H9 (cell line): Measurements from ENCODE around the gene ENPP7. TPM values are rescaled to one million over a fixed set of nuclear protein-coding genes. Genes with fewer than 3 reads are reported as not detected.

Experiments
- DNase-seq: peaks from one replicate; pipeline ENCODE4 v3.0.0-alpha.2; 2017
- H2AFZ ChIP-seq: one replicate; pipeline ENCODE4 v1.6.1; 2013; ENCODE audit warnings: mild to moderate bottlenecking, low read length, control low read depth, moderate library complexity
- H2AK5ac ChIP-seq: 2 replicates; pipeline ENCODE4 v1.6.1; 2013; ENCODE audit warnings: low read length, control low read depth, mixed read lengths; ENCODE audit not compliant: insufficient read length
- H2BK120ac ChIP-seq: one replicate; pipeline ENCODE4 v1.6.1; 2013; ENCODE audit warnings: low read depth, mild to moderate bottlenecking, low read length, control low read depth, inconsistent platforms; ENCODE audit not compliant: poor library complexity, severe bottlenecking
- H2BK12ac ChIP-seq: 2 replicates; pipeline ENCODE4 v1.6.1; 2013; ENCODE audit warnings: low read length, control low read depth, mixed read lengths, low read depth; ENCODE audit not compliant: insufficient read length
- H2BK15ac ChIP-seq: 2 replicates; pipeline ENCODE4 v1.6.1; 2013; ENCODE audit warnings: low read depth, low read length, control low read depth
- H2BK20ac ChIP-seq: one replicate; pipeline ENCODE4 v1.6.1; 2013; ENCODE audit warnings: low read depth, mild to moderate bottlenecking, low read length, control low read depth, inconsistent platforms; ENCODE audit not compliant: poor library complexity, severe bottlenecking
- H2BK5ac ChIP-seq: 2 replicates; pipeline ENCODE4 v1.6.1; 2013; ENCODE audit warnings: low read length, control low read depth, mixed read lengths; ENCODE audit not compliant: insufficient read length
- H3K14ac ChIP-seq: 2 replicates; pipeline ENCODE4 v1.6.1; 2013; ENCODE audit warnings: low read length, control low read depth; ENCODE audit not compliant: insufficient read depth
- H3K18ac ChIP-seq: 2 replicates; pipeline ENCODE4 v1.6.1; 2013; ENCODE audit warnings: low read depth, mild to moderate bottlenecking, mixed read lengths, low read length, control low read depth; ENCODE audit not compliant: insufficient read length
- H3K23ac ChIP-seq: 2 replicates; pipeline ENCODE4 v1.6.1; 2013; ENCODE audit warnings: low read length, control low read depth, mixed read lengths, low read depth; ENCODE audit not compliant: insufficient read length
- H3K23me2 ChIP-seq: 2 replicates; pipeline ENCODE4 v1.6.1; 2013; ENCODE audit warnings: low read depth, mild to moderate bottlenecking, mixed read lengths, low read length, control low read depth; ENCODE audit not compliant: insufficient read length, poor library complexity, severe bottlenecking
- H3K27ac ChIP-seq: 2 replicates; pipeline ENCODE4 v1.5.1; 2013; ENCODE audit warnings: low read length, control low read depth, mixed read lengths, low read depth; ENCODE audit not compliant: insufficient read length
- H3K27me3 ChIP-seq: 2 replicates; pipeline ENCODE4 v1.6.1; 2013; ENCODE audit warnings: low read length, control low read depth, inconsistent platforms; ENCODE audit not compliant: insufficient read depth
- H3K4ac ChIP-seq: 2 replicates; pipeline ENCODE4 v1.6.1; 2013; ENCODE audit warnings: low read depth, mild to moderate bottlenecking, control low read depth, inconsistent platforms, low read length, moderate library complexity
- H3K4me1 ChIP-seq: 2 replicates; pipeline ENCODE4 v1.6.1; 2013; ENCODE audit warnings: low read length, control low read depth, inconsistent platforms; ENCODE audit not compliant: insufficient read depth
- H3K4me2 ChIP-seq: 2 replicates; pipeline ENCODE4 v1.6.1; 2013; ENCODE audit warnings: low read length, control low read depth, mixed read lengths; ENCODE audit not compliant: insufficient read length, insufficient read depth
- H3K56ac ChIP-seq: 2 replicates; pipeline ENCODE4 v1.6.1; 2013; ENCODE audit warnings: low read depth, mild to moderate bottlenecking, mixed read lengths, low read length, control low read depth; ENCODE audit not compliant: insufficient read length
- H3K79me1 ChIP-seq: 2 replicates; pipeline ENCODE4 v1.6.1; 2013; ENCODE audit warnings: low read depth, mild to moderate bottlenecking, moderate library complexity, low read length, control low read depth, inconsistent platforms; ENCODE audit not compliant: insufficient read depth, poor library complexity, severe bottlenecking
- H3K79me2 ChIP-seq: 2 replicates; pipeline ENCODE4 v1.6.1; 2013; ENCODE audit warnings: low read length, control low read depth, inconsistent platforms; ENCODE audit not compliant: insufficient read depth
- H3K9ac ChIP-seq: 2 replicates; pipeline ENCODE4 v1.6.1; 2013; ENCODE audit warnings: low read length, control low read depth, mixed read lengths; ENCODE audit not compliant: insufficient read length; ENCODE audit errors: extremely low read depth
- H3K9me3 ChIP-seq: one replicate; pipeline ENCODE4 v1.6.1; 2013; ENCODE audit warnings: low read depth, low read length, inconsistent platforms; ENCODE audit not compliant: control insufficient read depth
- H3T11ph ChIP-seq: one replicate; pipeline ENCODE4 v1.6.1; 2013; ENCODE audit warnings: mild to moderate bottlenecking, low read length, control low read depth, inconsistent platforms
- H4K20me1 ChIP-seq: one replicate; pipeline ENCODE4 v1.6.1; 2013; ENCODE audit not compliant: control insufficient read depth, insufficient read length, insufficient read depth
- H4K5ac ChIP-seq: 2 replicates; pipeline ENCODE4 v1.6.1; 2013; ENCODE audit warnings: low read depth, mild to moderate bottlenecking, mixed read lengths, low read length, control low read depth; ENCODE audit not compliant: insufficient read length
- H4K8ac ChIP-seq: replicated peaks from 2 replicates; pipeline ENCODE4 v1.6.1; 2013; ENCODE audit warnings: low read length, control low read depth, mixed read lengths, low read depth; ENCODE audit not compliant: insufficient read length
- H4K91ac ChIP-seq: 2 replicates; pipeline ENCODE4 v1.6.1; 2013; ENCODE audit warnings: low read depth, mild to moderate bottlenecking, moderate library complexity, mixed read lengths, low read length, control low read depth; ENCODE audit not compliant: insufficient read length
- H3K27ac Mint-ChIP-seq, 3 experiments: 2 replicates in 2 of 3; 3 replicates in 1 of 3; pipeline ENCODE4 v1.8.0; 2020 to 2021; ENCODE audit warnings: mixed read lengths in 3 of 3, mild to moderate bottlenecking in 1 of 3, moderate library complexity in 1 of 3
- H3K27me3 Mint-ChIP-seq: 2 replicates; pipeline ENCODE4 v1.8.0; 2021; ENCODE audit warnings: low read depth, mild to moderate bottlenecking, moderate library complexity, mixed read lengths
- H3K36me3 Mint-ChIP-seq, 3 experiments: 2 replicates in 2 of 3; 3 replicates in 1 of 3; pipeline ENCODE4 v1.8.0; 2020 to 2021; ENCODE audit warnings: low read depth in 3 of 3, mixed read lengths in 3 of 3; ENCODE audit not compliant: insufficient read depth in 1 of 3
- H3K4me1 Mint-ChIP-seq, 2 experiments: 2 replicates each; pipeline ENCODE4 v1.8.0; 2020; ENCODE audit warnings: mixed read lengths in 2 of 2
- H3K4me3 Mint-ChIP-seq, 2 experiments: 2 replicates in 1 of 2; 3 replicates in 1 of 2; pipeline ENCODE4 v1.8.0; 2020 to 2021; ENCODE audit warnings: mild to moderate bottlenecking in 2 of 2, mixed read lengths in 2 of 2, moderate library complexity in 1 of 2
- H3K9me3 Mint-ChIP-seq, 2 experiments: 2 replicates in 1 of 2; 3 replicates in 1 of 2; pipeline ENCODE4 v1.8.0; 2020; ENCODE audit warnings: mild to moderate bottlenecking in 2 of 2, mixed read lengths in 2 of 2, moderate library complexity in 1 of 2
- CTCF ChIP-seq: fragments of 200-600 bp; sonication (generic); conservative IDR thresholded peaks from 3 replicates; pipeline ENCODE4 v1.8.0; 2021; ENCODE audit warnings: antibody characterized with exemption, mild to moderate bottlenecking
- WGBS: extraction: QIAGEN DNeasy Blood & Tissue Kit; methylation state at CpG from one replicate; pipeline ENCODE4 v1.1.7; 2013; ENCODE audit warnings: missing lambda C conversion rate, low lambda C conversion rate, mixed read lengths; ENCODE audit not compliant: insufficient read length; ENCODE audit errors: extremely low coverage; 5-methylcytosine and 5-hydroxymethylcytosine counted together
- total RNA-seq: library from RNA; stranded (reverse); gene quantifications from 2 replicates; pipeline ENCODE4 v1.2.1, GENCODE V29; 2021

Gene ENPP7
- total RNA-seq, 1 experiment from 2014 or later, result not detected

DNA sequence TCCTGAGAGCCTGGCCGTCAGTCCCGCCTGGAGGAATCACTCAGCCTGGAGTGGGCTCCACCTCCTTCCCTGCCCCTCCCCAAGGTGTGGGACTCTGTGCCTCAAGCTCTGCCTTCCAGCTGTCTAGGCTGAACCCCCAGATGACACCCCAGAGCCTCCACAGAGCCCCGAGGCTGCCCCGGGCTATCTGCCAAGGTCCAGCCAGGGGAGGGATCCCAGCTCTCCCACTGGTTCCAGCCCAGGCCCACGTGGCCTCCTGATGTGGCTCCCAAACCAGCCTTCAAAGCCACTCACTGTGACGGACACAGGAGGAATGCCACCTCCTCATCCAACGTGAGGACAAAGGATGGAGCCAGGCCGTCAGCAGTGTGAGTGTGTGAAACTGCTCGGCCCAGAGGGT lies 45.6 kb upstream of the ENPP7 start:
- no peak overlapping the region for H2BK120ac ChIP-seq
- H3T11ph ChIP-seq, result no peak overlapping the region
- H3K79me1 ChIP-seq, result no peaks in the 10 kb centered on the region
- peaks cover 3 to 16% of the 10 kb centered on the region in 2 experiments; a peak in 3 of 4 replicates for H3K4me1 Mint-ChIP-seq
- no peak for TF ChIP-seq CTCF
- no CpG with 5 or more reads among the region's 9 CpGs for WGBS
- H3K4me3 Mint-ChIP-seq, result no peak overlapping the region
- no peaks in the 10 kb centered on the region for H3K36me3 Mint-ChIP-seq
- no peaks in the 10 kb centered on the region for H4K20me1 ChIP-seq
- no peak overlapping the region for H2BK15ac ChIP-seq
- H3K18ac ChIP-seq, result no peak overlapping the region
- no peak overlapping the region for H3K9ac ChIP-seq
- H4K8ac ChIP-seq, result no peak overlapping the region
- no peak overlapping the region for H3K56ac ChIP-seq
- H3K4me1 ChIP-seq, result no peaks in the 10 kb centered on the region
- no peak overlapping the region for H4K5ac ChIP-seq
- no peak overlapping the region for H2BK5ac ChIP-seq
- no peak overlapping the region for H4K91ac ChIP-seq
- H3K27me3 Mint-ChIP-seq, result peaks cover 13% of the 10 kb centered on the region
- H2AFZ ChIP-seq, result no peak overlapping the region
- no peak for DNase-seq
- H3K9me3 ChIP-seq, result no peaks in the 10 kb centered on the region
- H3K9me3 Mint-ChIP-seq, result no peaks in the 10 kb centered on the region; a peak in 1 of 5 replicates
- no peak overlapping the region for H2BK12ac ChIP-seq
- no peaks in the 10 kb centered on the region for H3K23me2 ChIP-seq
- no peak overlapping the region for H3K23ac ChIP-seq
- H3K4ac ChIP-seq, result no peak overlapping the region
- no peak overlapping the region for H3K27ac Mint-ChIP-seq
- no peaks in the 10 kb centered on the region for H3K79me2 ChIP-seq
- no peak overlapping the region for H2AK5ac ChIP-seq
- H3K14ac ChIP-seq, result no peak overlapping the region
- no peak overlapping the region for H3K4me2 ChIP-seq
- no peak overlapping the region for H2BK20ac ChIP-seq
- no peaks in the 10 kb centered on the region for H3K27me3 ChIP-seq
- H3K27ac ChIP-seq, result no peak overlapping the region
